ENCODE results near the gene LEMD3. TPM values are rescaled to one million over a fixed set of nuclear protein-coding genes. Genes with fewer than 3 reads are reported as not detected.

Gene LEMD3
- polyA plus RNA-seq, 3 donors = 34.5 to 41.7 (median 37.6) TPM

DNA sequence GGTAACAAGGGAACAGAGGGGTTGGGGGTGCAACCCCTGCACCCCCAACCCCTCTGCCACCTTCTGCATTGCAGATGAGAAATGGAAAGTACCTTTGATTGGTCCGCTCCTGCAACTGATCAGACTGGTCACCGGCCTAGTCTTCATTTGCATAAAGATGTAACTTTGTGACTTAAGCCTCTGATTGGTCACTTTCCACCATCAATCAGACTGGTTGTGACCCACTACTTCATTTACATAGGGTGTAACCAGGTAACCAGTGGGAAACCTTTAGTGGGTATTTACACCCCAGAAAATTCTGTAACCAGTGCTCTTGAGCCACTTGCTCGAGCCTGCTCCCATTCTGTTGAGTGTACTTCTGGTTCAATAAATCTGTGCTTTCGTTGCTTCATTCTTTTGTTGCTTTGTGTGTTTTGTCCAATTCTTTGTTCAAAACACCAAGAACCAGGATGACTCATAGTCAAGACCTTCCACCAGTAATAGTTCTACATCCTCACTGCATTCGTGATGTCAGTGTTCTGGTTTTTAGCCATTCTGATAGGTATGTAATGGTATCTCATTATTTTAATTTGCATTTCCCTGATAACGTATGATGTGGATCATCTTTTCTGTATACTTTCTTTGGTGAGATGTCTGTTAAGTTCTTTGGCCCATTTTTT is 30.8 kb downstream of the LEMD3 start:
- DNase-seq = no peak

GRCh38 chr12:65203376-65203775 is 34.0 kb downstream of the LEMD3 start:
- no peak for DNase-seq

- DNase-seq = no peak
These were observed 35.6 kb downstream of the LEMD3 start for GRCh38 chr12:65204886-65205525.

GRCh38 chr12:65205886-65206285 is 36.5 kb downstream of the LEMD3 start:
- DNase-seq = no peak

GRCh38 chr12:65208125-65208524 is 38.7 kb downstream of the LEMD3 start:
- no peak for DNase-seq

DNA sequence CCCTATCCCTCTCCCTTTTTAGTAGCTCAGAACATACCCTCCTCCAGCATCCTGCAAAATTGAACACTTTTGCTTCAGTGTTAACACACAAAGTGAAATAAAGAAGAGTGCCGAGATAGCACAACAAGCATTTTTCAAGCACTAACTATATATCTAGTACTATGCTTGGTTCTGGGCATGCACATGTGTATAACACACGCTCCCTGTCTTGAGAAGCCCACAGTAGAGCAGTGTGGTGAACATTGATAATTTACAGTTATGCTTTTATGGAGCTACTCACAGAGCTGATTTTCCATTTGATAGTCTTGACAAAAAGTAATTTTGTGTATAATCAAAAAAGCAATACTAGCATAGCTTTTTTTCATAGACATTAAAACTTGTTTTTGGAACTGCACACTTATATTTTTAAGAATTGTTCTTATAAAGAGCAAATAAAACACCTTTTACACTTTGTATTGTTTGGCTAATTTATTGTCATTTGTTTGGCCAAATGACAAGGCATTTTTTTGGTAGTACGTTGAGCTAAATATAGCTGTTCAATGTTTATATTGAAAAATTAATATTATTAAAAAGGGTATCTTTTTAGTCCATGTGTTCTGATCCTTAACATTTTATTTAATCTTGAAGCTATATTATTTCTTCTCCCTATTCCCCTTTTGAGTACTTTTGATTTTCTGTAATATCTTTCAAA is 39.7 kb downstream of the LEMD3 start:
- no peak for DNase-seq

GRCh38 chr12:65209655-65210043 is 40.3 kb downstream of the LEMD3 start:
- DNase-seq = no peak

GRCh38 chr12:65217086-65217485 is 47.7 kb downstream of the LEMD3 start:
- DNase-seq = no peak

DNA sequence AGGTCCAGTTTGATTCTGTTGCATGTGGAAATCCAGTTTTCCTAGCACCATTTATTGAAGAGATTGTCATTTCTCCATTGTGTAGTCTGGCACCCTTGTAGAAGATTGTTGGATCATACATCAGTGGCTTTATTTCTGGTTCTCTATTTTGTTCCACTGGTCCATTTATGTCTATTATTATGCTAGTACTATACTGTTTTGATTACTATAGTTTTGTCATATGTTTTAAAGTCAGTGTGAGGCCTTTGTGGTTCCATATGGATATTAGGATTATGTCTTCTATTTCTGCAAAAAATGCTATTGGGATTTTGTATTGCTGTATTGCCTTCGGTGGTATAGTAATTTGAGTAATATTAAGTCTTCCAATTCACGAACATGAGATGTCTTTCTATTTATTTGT is 51.4 kb downstream of the LEMD3 start:
- DNase-seq = no peak

- DNase-seq = no peak
These were observed 60.1 kb downstream of the LEMD3 start for GRCh38 chr12:65229441-65229840.

- peak; percentile 12 for DNase-seq
These were observed 63.2 kb downstream of the LEMD3 start for GRCh38 chr12:65232476-65233077.

DNA sequence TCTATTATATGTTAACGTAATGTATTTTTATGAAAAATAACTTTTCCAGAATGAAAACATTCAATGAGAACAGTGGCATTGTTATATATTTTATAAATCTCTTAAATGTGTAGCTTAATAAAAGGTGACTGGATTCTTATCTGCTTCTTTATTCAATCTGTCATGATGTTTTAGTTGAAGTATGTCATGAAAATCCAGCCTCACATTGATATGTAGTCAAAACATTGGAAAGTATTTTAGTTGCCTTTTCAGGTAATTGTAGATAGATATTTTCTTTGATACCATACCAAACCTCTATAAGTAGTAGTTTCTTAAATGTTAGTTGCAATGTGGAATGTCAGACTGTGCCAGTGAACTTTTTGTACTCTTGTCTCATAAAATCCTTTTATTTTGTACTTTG is 67.8 kb downstream of the LEMD3 start:
- no peak for DNase-seq

DNA sequence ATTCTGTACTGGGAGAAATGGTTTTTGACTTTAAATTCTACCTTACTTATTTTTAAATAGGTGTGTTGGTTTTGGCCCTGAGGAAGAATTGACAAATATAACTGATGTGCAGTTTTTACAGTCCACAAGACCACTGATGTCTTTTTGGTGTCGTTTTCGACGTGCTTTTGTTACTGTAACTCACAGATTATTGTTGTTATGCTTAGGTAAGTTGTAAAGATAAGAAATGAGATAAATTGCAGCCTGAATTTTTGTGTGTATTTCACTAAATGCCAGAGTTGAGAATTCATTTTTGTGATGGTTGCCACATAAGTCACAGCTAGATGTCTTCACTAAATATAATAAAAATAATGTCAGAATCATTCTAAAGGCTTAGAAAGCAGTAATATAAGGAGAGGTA is 69.2 kb downstream of the LEMD3 start:
- no peak for DNase-seq

GRCh38 chr12:65248656-65249633 is 79.6 kb downstream of the LEMD3 start:
- no peak for DNase-seq

DNA sequence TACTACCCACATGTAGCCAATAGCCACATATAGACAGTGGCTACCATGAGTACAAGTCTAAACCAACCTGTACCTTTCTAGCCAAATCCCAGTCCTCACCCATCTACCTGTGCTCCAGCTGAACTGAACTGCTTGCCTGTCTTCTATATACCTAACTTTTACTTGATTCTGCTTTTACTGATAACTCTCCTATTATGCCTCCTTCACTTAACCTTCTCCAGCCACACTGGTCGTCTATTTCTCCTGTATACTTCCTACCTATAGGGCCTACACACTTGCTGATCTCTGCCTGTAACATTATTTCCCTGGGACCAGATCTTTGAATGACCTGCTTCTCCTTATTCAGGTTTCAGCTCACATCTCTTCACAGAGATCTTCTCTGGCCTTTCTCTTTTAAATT is 83.1 kb downstream of the LEMD3 start:
- DNase-seq = no peak

- DNase-seq = no peak
These were observed 88.6 kb downstream of the LEMD3 start for GRCh38 chr12:65257986-65258385.

DNA sequence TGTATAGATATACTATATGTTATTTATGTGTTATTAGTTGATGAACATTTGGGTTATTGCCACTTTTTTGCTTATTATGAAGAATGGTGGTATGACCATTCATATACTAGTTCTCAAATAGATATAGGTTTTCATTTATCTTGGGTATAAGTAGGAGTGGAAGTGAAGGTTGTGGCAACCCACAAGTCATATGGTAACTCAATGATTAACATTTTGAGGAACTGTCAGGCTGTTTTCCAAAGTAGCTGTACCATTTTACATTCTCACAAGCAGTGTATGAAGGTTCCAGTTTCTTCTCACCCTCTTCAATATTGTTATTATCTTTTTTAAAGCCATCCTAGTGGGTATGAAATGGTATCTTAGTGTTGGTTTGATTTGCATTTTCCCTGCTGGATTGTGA is 90.1 kb downstream of the LEMD3 start:
- no peak for DNase-seq

DNA sequence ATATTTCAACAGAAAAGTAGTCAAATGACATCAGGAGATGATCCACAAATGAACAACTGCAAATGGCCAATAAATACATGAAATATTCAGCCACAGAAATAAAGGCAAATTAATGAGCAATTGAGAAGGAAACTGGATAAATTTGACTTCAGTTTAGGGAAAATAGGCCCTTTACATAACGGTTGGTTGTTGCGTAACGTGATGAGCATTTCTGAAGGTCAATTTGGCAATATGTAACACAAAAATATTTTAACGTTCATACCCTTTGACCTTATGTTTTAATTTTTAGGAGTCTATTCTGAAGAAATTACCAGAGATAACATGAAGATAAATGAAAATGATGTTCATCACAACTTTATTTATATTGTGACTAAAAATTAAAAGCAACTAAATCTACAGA is 94.4 kb downstream of the LEMD3 start:
- no peak for DNase-seq

GRCh38 chr12:65266408-65266807 is 97.0 kb downstream of the LEMD3 start:
- no peak for DNase-seq

DNA sequence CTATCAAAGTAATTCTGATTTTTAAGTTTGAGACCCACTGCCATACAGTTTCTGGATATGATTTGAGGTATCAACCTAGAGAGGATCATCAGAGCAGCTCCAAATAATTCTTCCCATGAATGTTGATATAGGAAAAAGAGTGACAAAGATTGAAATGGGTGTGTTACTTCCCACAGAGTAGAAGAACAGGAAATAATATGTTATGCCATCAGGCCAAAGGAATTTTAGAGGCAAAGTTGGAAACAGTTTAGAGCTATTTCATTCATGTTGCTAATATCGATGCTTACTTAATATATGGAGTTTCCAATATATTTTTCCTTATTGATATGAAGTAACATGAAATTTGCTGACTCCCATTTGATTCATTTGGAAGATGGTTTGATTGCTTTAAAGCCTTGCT is 100.2 kb downstream of the LEMD3 start:
- no peak for DNase-seq

DNA sequence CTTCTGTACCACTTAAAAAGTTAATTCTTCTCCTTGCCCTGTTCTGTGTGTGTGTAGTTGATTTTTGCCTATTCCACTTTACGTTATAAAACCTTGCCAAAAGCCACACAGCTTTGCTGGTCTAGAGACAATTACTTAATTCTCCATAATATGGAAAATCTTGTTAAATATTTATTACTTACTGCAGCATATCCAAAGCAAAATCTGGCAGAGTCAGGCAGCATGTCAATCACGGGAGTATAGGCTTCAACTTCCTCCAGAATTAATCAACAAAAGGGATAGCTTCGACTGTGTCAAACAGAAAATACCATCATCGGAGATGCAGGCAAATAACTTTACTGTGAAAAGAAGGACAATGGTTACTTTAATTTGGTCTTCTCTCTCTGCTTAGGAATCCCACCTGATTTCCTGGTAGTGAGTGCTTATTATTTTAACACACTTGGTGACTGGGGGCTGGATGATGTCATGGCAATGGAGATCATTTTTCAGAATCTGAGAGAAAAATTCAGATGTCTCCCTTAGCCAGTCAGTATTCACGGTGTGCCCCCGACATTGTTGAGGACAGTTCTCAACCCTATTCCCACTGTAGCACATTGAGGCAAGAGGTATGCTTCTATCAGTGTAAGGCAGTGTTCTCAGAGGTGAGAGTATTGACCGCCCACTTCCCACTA is 105.4 kb downstream of the LEMD3 start:
- no peak for DNase-seq
